Transverse colon (tissue), 4 donors: ENCODE results near the gene VPS26A. TPM values are rescaled to one million over a fixed set of nuclear protein-coding genes. Genes with fewer than 3 reads are reported as not detected.

Source experiments
- DNase-seq: peaks from one replicate; pipeline ENCODE4 v3.0.0-alpha.2; 2019
- H3K27ac ChIP-seq, 4 donors: fragments of 200-600 bp; sonication (generic); 2 replicates each; pipeline ENCODE4 v1.5.1; 2016 to 2018; ENCODE audit warnings: inconsistent platforms in 4 of 4
- H3K27me3 ChIP-seq: fragments of 200-600 bp; sonication (generic); 2 replicates; pipeline ENCODE4 v1.5.1; 2017; ENCODE audit warnings: inconsistent platforms
- H3K36me3 ChIP-seq, 4 donors: fragments of 200-600 bp; sonication (generic); 2 replicates each; pipeline ENCODE4 v1.5.1; 2017 to 2019; ENCODE audit warnings: inconsistent platforms in 4 of 4
- H3K4me1 ChIP-seq, 4 donors: fragments of 200-600 bp; sonication (generic); 2 replicates each; pipeline ENCODE4 v1.5.1; 2017 to 2020; ENCODE audit warnings: inconsistent platforms in 4 of 4
- H3K4me3 ChIP-seq, 4 donors: fragments of 200-600 bp; sonication (generic); 1 replicate in 1 of 4; 2 replicates in 3 of 4; pipeline versions ENCODE4 v1.5.1 to v1.6.1; 2017 to 2019; ENCODE audit warnings: inconsistent platforms in 4 of 4
- H3K9me3 ChIP-seq, 2 donors: fragments of 200-600 bp; sonication (generic); 2 replicates each; pipeline ENCODE4 v1.5.1; 2017 to 2019; ENCODE audit warnings: inconsistent platforms in 2 of 2
- CTCF ChIP-seq, 5 experiments: fragments of 200-600 bp in 3 of 5; fragments of 450-650 bp in 2 of 5; sonication (generic) in 3 of 5; IDR thresholded peaks; 1 replicate in 2 of 5; 2 replicates in 3 of 5; pipeline ENCODE4 v1.5.1; 2016 to 2017; ENCODE audit warnings: antibody characterized with exemption in 5 of 5, inconsistent platforms in 3 of 5, mild to moderate bottlenecking in 2 of 5, moderate library complexity in 1 of 5
- EP300 ChIP-seq: sonication (generic); formaldehyde crosslinking; IDR thresholded peaks from one replicate; pipeline ENCODE4 v1.6.1; 2017; ENCODE audit warnings: antibody characterized with exemption, low read depth
- POLR2A ChIP-seq: fragments of 450-650 bp; IDR thresholded peaks from one replicate; pipeline ENCODE4 v1.6.1; 2016; ENCODE audit warnings: antibody characterized with exemption, mild to moderate bottlenecking, moderate library complexity
- POLR2AphosphoS5 ChIP-seq, 3 donors: sonication (generic); formaldehyde crosslinking; IDR thresholded peaks; one replicate each; pipeline ENCODE4 v1.6.1; 2016; ENCODE audit warnings: antibody characterized with exemption in 3 of 3
- WGBS, 2 donors: methylation state at CpG; one replicate each; pipeline ENCODE4 v1.1.5; 2018; ENCODE audit warnings: low coverage in 1 of 2; 5-methylcytosine and 5-hydroxymethylcytosine counted together
- in situ Hi-C, 4 donors: fragments of 200-750 bp; cut with MboI; loops; one replicate each; pipeline versions ENCODE4 v1.15.0 to v1.15.1; 2017; ENCODE audit warnings: low sequenced_read_pairs in 3 of 4, low pct_ligation_motif_present in 1 of 4, low pct_unique_long_range_greater_than_20kb in 1 of 4
- intact Hi-C: fragments of 100-400 bp; cut with DNase I; formaldehyde crosslinking; loops from one replicate; pipeline ENCODE4 v1.15.1; 2023; ENCODE audit warnings: low total_unique reads
- total RNA-seq, 4 donors: library from RNA; depleted of rRNA; stranded (reverse); fragments of >200 nt; gene quantifications; one replicate each; pipeline ENCODE4 v1.1.0, GENCODE V29; 2016

VPS26A gene
- total RNA-seq, 4 donors from 2014 or later = 5.4 to 38.7 (median 23.2) TPM

DNA sequence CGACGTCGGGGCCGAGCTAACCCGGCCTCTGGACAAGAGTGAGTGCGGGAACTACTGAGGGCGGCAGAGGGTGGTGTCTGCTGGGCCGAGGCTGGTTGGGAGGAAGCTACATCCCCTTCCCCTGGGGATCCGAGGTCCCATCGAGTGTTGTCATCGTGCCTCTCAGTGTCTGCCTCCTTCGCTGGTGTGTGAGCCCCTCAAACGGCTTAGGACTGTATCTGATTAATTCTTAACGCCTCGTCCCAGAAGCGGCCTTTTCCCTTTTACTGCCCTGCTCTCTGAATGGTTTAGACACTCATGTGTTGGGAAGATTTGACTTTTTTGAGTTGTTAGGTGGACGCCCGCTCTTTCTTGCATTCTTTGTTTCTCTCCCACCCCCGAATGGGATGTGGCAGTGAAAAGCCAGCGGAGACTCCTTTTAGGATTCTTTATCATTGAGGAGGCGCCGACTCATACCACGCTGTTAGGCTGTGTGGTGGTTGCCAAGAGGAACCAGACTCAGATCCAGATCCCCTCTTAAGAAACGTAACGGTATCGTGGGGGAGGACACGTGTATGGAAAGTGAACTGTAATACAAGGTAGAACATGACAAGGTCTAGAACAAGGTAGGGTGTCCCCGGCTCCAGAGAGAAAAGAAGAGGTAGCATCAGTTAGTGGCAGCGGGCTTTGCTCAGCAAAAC, 56.7 kb downstream of the VPS26A start:
- 2 to 4% methylated on average over 16 to 29 of the region's 29 CpGs for WGBS, 2 donors
- no peak for DNase-seq
- in situ Hi-C loops = no loop called here

DNA sequence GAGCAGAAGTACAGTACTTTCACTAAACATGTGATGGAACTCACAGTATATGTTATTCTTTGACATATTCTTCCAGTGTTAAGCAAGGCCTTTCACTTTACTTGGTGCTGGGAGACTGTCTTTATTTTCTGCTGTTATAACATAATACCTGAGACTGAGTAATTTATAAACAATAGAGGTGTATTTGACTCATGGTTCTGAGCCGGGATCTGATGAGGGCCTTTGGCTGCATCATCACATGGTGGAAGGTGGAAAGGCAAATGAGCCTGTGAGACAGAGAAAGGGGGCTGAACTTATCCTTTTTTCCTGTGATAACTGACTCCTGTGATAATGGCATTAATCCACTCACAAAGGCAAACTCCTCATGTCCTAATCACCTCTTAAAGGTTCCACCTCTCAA, 57.5 kb downstream of the VPS26A start:
- DNase-seq = no peak
- peak overlapping the region in 2 of 4 donors; percentile 94 to 96 for H3K27ac ChIP-seq
- 39 to 45% methylated on average over 1 of the region's 1 CpG for WGBS, 2 donors
- intact Hi-C loops = no loop called here
- H3K4me3 ChIP-seq = peak overlapping the region in 3 of 4 donors; percentile 96 to 99 (median 98)
- H3K27me3 ChIP-seq = no peaks in the 10 kb centered on the region
- peaks cover 0 to 8% (median under 1%) of the 10 kb centered on the region in 4 donors for H3K36me3 ChIP-seq
- no peaks in the 10 kb centered on the region for H3K9me3 ChIP-seq
- in situ Hi-C loops = no loop called here
- H3K4me1 ChIP-seq = peaks cover 10 to 23% (median 19%) of the 10 kb centered on the region in 4 donors
- no peak for TF ChIP-seq EP300
- no peak for TF ChIP-seq POLR2A
- TF ChIP-seq CTCF (IDR thresholded peaks at IDR 0.05) = no peak
- no peak for TF ChIP-seq POLR2AphosphoS5 (IDR thresholded peaks at IDR 0.05)

More for the DNA sequence above, 56.7 kb downstream of the VPS26A start:
- H3K4me3 ChIP-seq = peak overlapping the region; percentile 91 to 99 (median 97)
- no peaks in the 10 kb centered on the region for H3K27me3 ChIP-seq
- no peaks in the 10 kb centered on the region for H3K9me3 ChIP-seq
- peaks cover 10 to 23% (median 19%) of the 10 kb centered on the region in 4 donors for H3K4me1 ChIP-seq
- no peak for TF ChIP-seq POLR2AphosphoS5 (IDR thresholded peaks at IDR 0.05)
- no peak for TF ChIP-seq CTCF (IDR thresholded peaks at IDR 0.05)
- no peak for TF ChIP-seq EP300
- no peak for TF ChIP-seq POLR2A
- peak overlapping the region; percentile 87 to 96 (median 91) for H3K27ac ChIP-seq
- intact Hi-C loops = no loop called here
- H3K36me3 ChIP-seq = peaks cover 0 to 8% (median 0%) of the 10 kb centered on the region in 4 donors

- 84 to 90% methylated on average over 4 of the region's 4 CpGs for WGBS, 2 donors
- in situ Hi-C loops = no loop called here
- Histone ChIP-seq H3K9me3 (no peaks in the 10 kb centered on the region), H3K4me3 (no peak overlapping the region), H3K4me1 (peaks cover 10 to 23% (median 19%) of the 10 kb centered on the region in 4 donors), H3K27me3 (no peaks in the 10 kb centered on the region), H3K27ac (no peak overlapping the region), H3K36me3 (peaks cover 0 to 11% (median 3%) of the 10 kb centered on the region in 4 donors)
- DNase-seq = no peak
- TF ChIP-seq POLR2AphosphoS5 (IDR thresholded peaks at IDR 0.05) = no peak
- no peak for TF ChIP-seq EP300
- no peak for TF ChIP-seq CTCF (IDR thresholded peaks at IDR 0.05)
- TF ChIP-seq POLR2A = no peak
- intact Hi-C loops = no loop called here
These were observed 58.0 kb downstream of the VPS26A start for GRCh38 chr10:69182005-69182404.

GRCh38 chr10:69186524-69186923, 62.5 kb downstream of the VPS26A start:
- intact Hi-C loops = no loop called here
- in situ Hi-C loops = no loop called here
- H3K9me3 ChIP-seq = no peaks in the 10 kb centered on the region
- H3K36me3 ChIP-seq = peaks cover 0 to 41% (median 12%) of the 10 kb centered on the region in 4 donors
- no peak overlapping the region for H3K27ac ChIP-seq
- DNase-seq = no peak
- no peak overlapping the region for H3K4me3 ChIP-seq
- WGBS, 2 donors = 84 to 100% methylated on average over 1 of the region's 1 CpG
- peaks cover under 1 to 7% (median 3%) of the 10 kb centered on the region in 4 donors for H3K4me1 ChIP-seq
- TF ChIP-seq POLR2A = no peak
- no peak for TF ChIP-seq POLR2AphosphoS5 (IDR thresholded peaks at IDR 0.05)
- TF ChIP-seq CTCF (IDR thresholded peaks at IDR 0.05) = no peak
- no peak for TF ChIP-seq EP300
- no peaks in the 10 kb centered on the region for H3K27me3 ChIP-seq
